K562 (cell line): ENCODE data around the gene TEP1. TPM values are rescaled to one million over a fixed set of nuclear protein-coding genes. Genes with fewer than 3 reads are reported as not detected.

ENCODE experiments used
- CHD4 ChIP-seq: fragments of 200-600 bp; sonication (generic); IDR thresholded peaks from 3 replicates; pipeline ENCODE4 v1.6.1; 2012; ENCODE audit warnings: low read depth, mild to moderate bottlenecking, mixed read lengths, low read length, inconsistent platforms; ENCODE audit not compliant: insufficient read depth, insufficient replicate concordance, poor library complexity, severe bottlenecking
- CXXC5 ChIP-seq: fragments of 250-450 bp; sonication (Bioruptor Pico); IDR thresholded peaks from 2 replicates; pipeline ENCODE4 v1.8.0; 2022; ENCODE audit warnings: inconsistent platforms, mild to moderate bottlenecking, moderate library complexity
- HDGF ChIP-seq: fragments of 450-650 bp; IDR thresholded peaks from 2 replicates; pipeline ENCODE4 v1.6.1; 2016
- HNRNPH1 ChIP-seq: fragments of 200-400 bp; formaldehyde crosslinking; optimal IDR thresholded peaks from 2 replicates; pipeline ENCODE3; 2017; ENCODE audit warnings: low read depth, mild to moderate bottlenecking, low read length, moderate library complexity
- HOXB6 ChIP-seq: fragments of 250-450 bp; sonication (Bioruptor Pico); IDR thresholded peaks from 2 replicates; pipeline ENCODE4 v1.5.1; 2022; ENCODE audit warnings: mild to moderate bottlenecking, borderline replicate concordance
- LEF1 ChIP-seq: fragments of 450-650 bp; IDR thresholded peaks from 2 replicates; pipeline ENCODE4 v1.6.1; 2016; ENCODE audit warnings: mild to moderate bottlenecking
- PHF21A ChIP-seq: fragments of 450-650 bp; IDR thresholded peaks from 2 replicates; pipeline ENCODE4 v1.6.1; 2017; ENCODE audit warnings: low read depth, borderline replicate concordance
- POLR2AphosphoS5 ChIP-seq: IDR thresholded peaks from 2 replicates; pipeline ENCODE4 v1.6.1; 2011; ENCODE audit warnings: mild to moderate bottlenecking, low read depth, low read length, moderate library complexity; ENCODE audit not compliant: control insufficient read depth, insufficient read depth
- RBBP5 ChIP-seq: fragments of 200-600 bp; sonication (generic); IDR thresholded peaks from 2 replicates; pipeline ENCODE4 v1.6.1; 2012; ENCODE audit warnings: borderline replicate concordance, mild to moderate bottlenecking, low read length, control low read depth, inconsistent platforms; ENCODE audit not compliant: insufficient read depth, poor library complexity, severe bottlenecking
- RBM39 ChIP-seq: fragments of 200-400 bp; formaldehyde crosslinking; optimal IDR thresholded peaks from 2 replicates; pipeline ENCODE3; 2018; ENCODE audit warnings: low read depth, low read length
- TBP ChIP-seq: optimal IDR thresholded peaks from 2 replicates; pipeline ENCODE3; 2011; ENCODE audit warnings: low read depth, low read length, improper control_type of control experiment
- TOE1 ChIP-seq, 2 experiments: fragments of 450-650 bp in 1 of 2; sonication (generic) in 1 of 2; formaldehyde crosslinking in 1 of 2; IDR thresholded peaks; 2 replicates each; pipeline versions ENCODE4 v1.7.1 to v1.8.0; 2016 to 2022; ENCODE audit warnings: borderline replicate concordance in 2 of 2, mild to moderate bottlenecking in 2 of 2, antibody characterized with exemption in 1 of 2, inconsistent platforms in 1 of 2, low read depth in 1 of 2, missing genetic modification reagents in 1 of 2, moderate library complexity in 1 of 2
- TRIM24 ChIP-seq, 2 experiments: fragments of 450-650 bp; IDR thresholded peaks; 2 replicates each; pipeline ENCODE4 v1.6.1; 2016
- U2AF2 ChIP-seq: fragments of 200-400 bp; formaldehyde crosslinking; optimal IDR thresholded peaks from 2 replicates; pipeline ENCODE3; 2017; ENCODE audit warnings: low read depth, mild to moderate bottlenecking, low read length
- XRCC5 ChIP-seq: fragments of 200-400 bp; formaldehyde crosslinking; IDR thresholded peaks from 2 replicates; pipeline ENCODE4 v1.6.1; 2017; ENCODE audit warnings: low read depth, mild to moderate bottlenecking, low read length
- ZNF263 ChIP-seq: sonication (generic); formaldehyde crosslinking; IDR thresholded peaks from 2 replicates; pipeline ENCODE4 v1.8.0; 2022; ENCODE audit warnings: mild to moderate bottlenecking, missing genetic modification reagents, borderline replicate concordance
- ZNF561 ChIP-seq: fragments of 450-650 bp; formaldehyde crosslinking; conservative IDR thresholded peaks from 2 replicates; pipeline ENCODE4 v1.4.0; 2020; ENCODE audit warnings: mild to moderate bottlenecking, moderate library complexity
- ZNF57 ChIP-seq: fragments of 450-650 bp; formaldehyde crosslinking; IDR thresholded peaks from 2 replicates; pipeline ENCODE4 v1.4.0; 2020; ENCODE audit warnings: mild to moderate bottlenecking, moderate library complexity
- polyA plus RNA-seq, 8 experiments: library from polyadenylated mRNA; depleted of rRNA in 4 of 8; stranded (reverse) in 5 of 8; unstranded in 3 of 8; fragments of >200 nt; fragmentation: Nextera tagmentation in 2 of 8; fragmentation: Illumina TruSeq in 1 of 8; extraction: Ambion mirVana in 2 of 8; extraction: Trizol in 1 of 8; gene quantifications; 2 replicates each; pipeline versions ENCODE4 v1.2.1 to v1.2.3, GENCODE V29; 2011 to 2014; ENCODE audit warnings: inconsistent platforms in 1 of 8, missing spikeins in 1 of 8
- total RNA-seq, 7 experiments: library from RNA; depleted of rRNA in 6 of 7; stranded (reverse); fragments of >200 nt in 6 of 7; fragmentation: Illumina TruSeq in 2 of 7; extraction: Trizol in 2 of 7; gene quantifications; 2 replicates each; pipeline versions ENCODE4 v1.2.1 to v1.2.3, GENCODE V29; 2011 to 2021; ENCODE audit warnings: low replicate concordance in 1 of 7
- TF ChIP-seq, protein P1 (sequence below): fragments of 250-450 bp; sonication (Bioruptor Pico); IDR thresholded peaks from 2 replicates; pipeline ENCODE4 v1.4.0; 2020
- TF ChIP-seq, protein P2 (sequence below): fragments of 250-450 bp; sonication (Bioruptor Pico); IDR thresholded peaks from 2 replicates; pipeline ENCODE4 v1.8.0; 2022; ENCODE audit warnings: moderate library complexity, mild to moderate bottlenecking, inconsistent platforms
- TF ChIP-seq, protein P3 (sequence below): fragments of 450-650 bp; IDR thresholded peaks from 2 replicates; pipeline ENCODE4 v1.6.1; 2016; ENCODE audit warnings: borderline replicate concordance
- TF ChIP-seq, protein P4 (sequence below): fragments of 200-800 bp; sonication (Bioruptor generic); IDR thresholded peaks from 2 replicates; pipeline ENCODE4 v1.6.1; 2017; ENCODE audit warnings: missing genetic modification characterization, missing compliant biosample characterization

TEP1 gene
- total and polyA plus RNA-seq, 9 of the 15 experiments (the other 6 are each of a cell fraction or from before 2014, with no cell fraction given) = 1.0 to 12.2 (median 7.1) TPM

DNA sequence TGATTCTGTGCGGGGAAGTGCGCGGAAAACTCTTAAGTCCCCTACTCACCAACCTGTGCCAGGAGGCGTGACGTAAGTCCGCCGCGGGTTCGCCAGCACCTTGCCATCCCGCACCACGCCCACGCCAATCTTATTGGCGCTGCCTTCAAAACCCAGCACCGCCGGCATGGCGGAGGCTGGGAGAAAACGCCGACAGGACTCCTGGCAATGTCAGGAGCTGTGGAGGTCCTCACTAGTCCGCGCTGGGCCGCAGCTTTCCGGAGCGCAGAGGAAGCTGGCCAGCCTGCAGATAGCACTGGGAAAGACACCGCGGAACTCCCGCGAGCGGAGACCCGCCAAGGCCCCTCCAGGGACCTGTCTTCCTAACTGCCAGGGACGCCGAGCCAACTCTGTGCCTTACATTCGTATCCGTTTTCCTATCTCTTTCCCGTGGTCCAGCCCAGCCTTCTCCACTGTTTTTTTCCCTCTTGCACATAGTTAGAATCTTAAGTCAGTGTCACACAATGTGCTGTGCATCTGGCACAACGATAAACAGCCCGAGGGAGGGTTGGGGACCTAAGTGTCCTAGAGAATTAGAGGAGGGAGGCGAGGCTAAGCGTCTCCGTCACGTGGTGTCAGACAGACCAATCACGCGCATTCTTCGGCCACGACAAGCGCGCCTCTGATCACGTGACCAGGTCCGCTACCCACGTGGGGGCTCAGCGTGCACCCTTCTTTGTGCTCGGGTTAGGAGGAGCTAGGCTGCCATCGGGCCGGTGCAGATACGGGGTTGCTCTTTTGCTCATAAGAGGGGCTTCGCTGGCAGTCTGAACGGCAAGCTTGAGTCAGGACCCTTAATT, 41.4 kb upstream of the TEP1 start, which contains the start of the genes APEX1 and OSGEP (continued):
- peak; percentile 94 for TF ChIP-seq CXXC5 (CRISPR knock-in tag)
- TF ChIP-seq TOE1 (IDR thresholded peaks at IDR 0.05; ENCODE audit: borderline replicate concordance) = peak; percentile 100
- TF ChIP-seq TOE1 (CRISPR knock-in tag; IDR thresholded peaks at IDR 0.05; ENCODE audit: borderline replicate concordance, low read depth) = no peak
- TF ChIP-seq, protein P1, sequence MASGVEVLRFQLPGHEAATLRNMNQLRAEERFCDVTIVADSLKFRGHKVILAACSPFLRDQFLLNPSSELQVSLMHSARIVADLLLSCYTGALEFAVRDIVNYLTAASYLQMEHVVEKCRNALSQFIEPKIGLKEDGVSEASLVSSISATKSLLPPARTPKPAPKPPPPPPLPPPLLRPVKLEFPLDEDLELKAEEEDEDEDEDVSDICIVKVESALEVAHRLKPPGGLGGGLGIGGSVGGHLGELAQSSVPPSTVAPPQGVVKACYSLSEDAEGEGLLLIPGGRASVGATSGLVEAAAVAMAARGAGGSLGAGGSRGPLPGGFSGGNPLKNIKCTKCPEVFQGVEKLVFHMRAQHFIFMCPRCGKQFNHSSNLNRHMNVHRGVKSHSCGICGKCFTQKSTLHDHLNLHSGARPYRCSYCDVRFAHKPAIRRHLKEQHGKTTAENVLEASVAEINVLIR = 0 out of 2 replicates have a peak, but pooled peaks have one; percentile 35
- TF ChIP-seq ZNF263 (CRISPR knock-in tag) = peak; percentile 34; the same call in 1 of the 2 replicates
- TF ChIP-seq, protein P2, sequence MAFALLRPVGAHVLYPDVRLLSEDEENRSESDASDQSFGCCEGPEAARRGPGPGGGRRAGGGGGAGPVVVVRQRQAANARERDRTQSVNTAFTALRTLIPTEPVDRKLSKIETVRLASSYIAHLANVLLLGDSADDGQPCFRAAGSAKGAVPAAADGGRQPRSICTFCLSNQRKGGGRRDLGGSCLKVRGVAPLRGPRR (CRISPR knock-in tag) = no peak
- TF ChIP-seq, protein P3, sequence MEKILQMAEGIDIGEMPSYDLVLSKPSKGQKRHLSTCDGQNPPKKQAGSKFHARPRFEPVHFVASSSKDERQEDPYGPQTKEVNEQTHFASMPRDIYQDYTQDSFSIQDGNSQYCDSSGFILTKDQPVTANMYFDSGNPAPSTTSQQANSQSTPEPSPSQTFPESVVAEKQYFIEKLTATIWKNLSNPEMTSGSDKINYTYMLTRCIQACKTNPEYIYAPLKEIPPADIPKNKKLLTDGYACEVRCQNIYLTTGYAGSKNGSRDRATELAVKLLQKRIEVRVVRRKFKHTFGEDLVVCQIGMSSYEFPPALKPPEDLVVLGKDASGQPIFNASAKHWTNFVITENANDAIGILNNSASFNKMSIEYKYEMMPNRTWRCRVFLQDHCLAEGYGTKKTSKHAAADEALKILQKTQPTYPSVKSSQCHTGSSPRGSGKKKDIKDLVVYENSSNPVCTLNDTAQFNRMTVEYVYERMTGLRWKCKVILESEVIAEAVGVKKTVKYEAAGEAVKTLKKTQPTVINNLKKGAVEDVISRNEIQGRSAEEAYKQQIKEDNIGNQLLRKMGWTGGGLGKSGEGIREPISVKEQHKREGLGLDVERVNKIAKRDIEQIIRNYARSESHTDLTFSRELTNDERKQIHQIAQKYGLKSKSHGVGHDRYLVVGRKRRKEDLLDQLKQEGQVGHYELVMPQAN = peak; percentile 98
- TF ChIP-seq, protein P4, sequence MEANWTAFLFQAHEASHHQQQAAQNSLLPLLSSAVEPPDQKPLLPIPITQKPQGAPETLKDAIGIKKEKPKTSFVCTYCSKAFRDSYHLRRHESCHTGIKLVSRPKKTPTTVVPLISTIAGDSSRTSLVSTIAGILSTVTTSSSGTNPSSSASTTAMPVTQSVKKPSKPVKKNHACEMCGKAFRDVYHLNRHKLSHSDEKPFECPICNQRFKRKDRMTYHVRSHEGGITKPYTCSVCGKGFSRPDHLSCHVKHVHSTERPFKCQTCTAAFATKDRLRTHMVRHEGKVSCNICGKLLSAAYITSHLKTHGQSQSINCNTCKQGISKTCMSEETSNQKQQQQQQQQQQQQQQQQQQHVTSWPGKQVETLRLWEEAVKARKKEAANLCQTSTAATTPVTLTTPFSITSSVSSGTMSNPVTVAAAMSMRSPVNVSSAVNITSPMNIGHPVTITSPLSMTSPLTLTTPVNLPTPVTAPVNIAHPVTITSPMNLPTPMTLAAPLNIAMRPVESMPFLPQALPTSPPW (CRISPR knock-in tag) = peak; percentile 48; the same call in 1 of the 2 replicates
- TF ChIP-seq LEF1 = 0 out of 2 replicates have a peak, but pooled peaks have one; percentile 50
- TF ChIP-seq HNRNPH1 = no peak
- TF ChIP-seq TBP = peak; percentile 87
- TF ChIP-seq XRCC5 = 0 out of 2 replicates have a peak, but pooled peaks have one; percentile 15
- TF ChIP-seq U2AF2 = no peak
- no peak for TF ChIP-seq RBM39
- TF ChIP-seq CHD4 = no peak
- TF ChIP-seq ZNF57 = no peak
- TF ChIP-seq TRIM24 (IDR thresholded peaks at IDR 0.05) = peak in 1 of 2 experiments; percentile 57; a peak in 1 of 4 replicates
- no peak for TF ChIP-seq ZNF561 (CRISPR knock-in tag)
- TF ChIP-seq HDGF = no peak
- TF ChIP-seq RBBP5 = peak; percentile 67
- peak; percentile 52 for TF ChIP-seq POLR2AphosphoS5
- TF ChIP-seq PHF21A = no peak
- TF ChIP-seq HOXB6 (CRISPR knock-in tag) = no peak
